C4-2B (cell line): Measurements from ENCODE around the gene THEM4.
"Not testable (repeated sequence)": the region's sequence is repeated elsewhere in the genome, so short reads cannot be mapped to it uniquely, and the experiment has no call there.

ENCODE experiments used
- H3K27ac ChIP-seq: fragments of 450-650 bp; 2 replicates; pipeline ENCODE4 v1.5.1; 2017
- ZFX ChIP-seq: fragments of 450-650 bp; IDR thresholded peaks from 2 replicates; pipeline ENCODE4 v1.6.1; 2017
- TF ChIP-seq, protein P1 (sequence below): fragments of 450-650 bp; conservative IDR thresholded peaks from 2 replicates; pipeline ENCODE4 v1.5.1; 2017; ENCODE audit warnings: mild to moderate bottlenecking

The THEM4 gene

DNA sequence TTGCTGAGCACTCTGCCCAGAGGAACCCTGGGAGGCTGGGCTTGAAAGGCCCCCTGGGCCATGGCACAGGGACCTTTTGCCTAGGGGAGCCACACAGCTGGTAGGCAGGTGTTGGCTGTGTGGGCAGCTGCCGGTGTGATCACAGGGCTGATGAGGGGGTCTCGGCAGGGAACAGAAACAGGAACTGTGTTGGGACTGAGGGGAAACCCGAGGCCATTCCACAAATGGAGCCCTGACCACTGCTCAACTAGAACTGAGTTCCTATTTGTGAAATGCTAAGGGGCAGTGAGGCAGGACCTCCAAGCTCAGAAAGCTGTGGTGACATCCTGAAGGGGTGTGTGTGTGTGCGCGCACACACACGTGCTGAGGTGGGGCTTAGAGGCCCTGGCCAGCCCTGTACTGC lies 49.4 kb downstream of the THEM4 start:
- H3K27ac ChIP-seq, result no peak overlapping the region
- TF ChIP-seq ZFX, result no peak
- TF ChIP-seq, protein P1, sequence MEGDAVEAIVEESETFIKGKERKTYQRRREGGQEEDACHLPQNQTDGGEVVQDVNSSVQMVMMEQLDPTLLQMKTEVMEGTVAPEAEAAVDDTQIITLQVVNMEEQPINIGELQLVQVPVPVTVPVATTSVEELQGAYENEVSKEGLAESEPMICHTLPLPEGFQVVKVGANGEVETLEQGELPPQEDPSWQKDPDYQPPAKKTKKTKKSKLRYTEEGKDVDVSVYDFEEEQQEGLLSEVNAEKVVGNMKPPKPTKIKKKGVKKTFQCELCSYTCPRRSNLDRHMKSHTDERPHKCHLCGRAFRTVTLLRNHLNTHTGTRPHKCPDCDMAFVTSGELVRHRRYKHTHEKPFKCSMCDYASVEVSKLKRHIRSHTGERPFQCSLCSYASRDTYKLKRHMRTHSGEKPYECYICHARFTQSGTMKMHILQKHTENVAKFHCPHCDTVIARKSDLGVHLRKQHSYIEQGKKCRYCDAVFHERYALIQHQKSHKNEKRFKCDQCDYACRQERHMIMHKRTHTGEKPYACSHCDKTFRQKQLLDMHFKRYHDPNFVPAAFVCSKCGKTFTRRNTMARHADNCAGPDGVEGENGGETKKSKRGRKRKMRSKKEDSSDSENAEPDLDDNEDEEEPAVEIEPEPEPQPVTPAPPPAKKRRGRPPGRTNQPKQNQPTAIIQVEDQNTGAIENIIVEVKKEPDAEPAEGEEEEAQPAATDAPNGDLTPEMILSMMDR, result no peak

GRCh38 chr1:151858886-151859665 lies 50.2 kb downstream of the THEM4 start:
- H3K27ac ChIP-seq, result no peak overlapping the region

DNA sequence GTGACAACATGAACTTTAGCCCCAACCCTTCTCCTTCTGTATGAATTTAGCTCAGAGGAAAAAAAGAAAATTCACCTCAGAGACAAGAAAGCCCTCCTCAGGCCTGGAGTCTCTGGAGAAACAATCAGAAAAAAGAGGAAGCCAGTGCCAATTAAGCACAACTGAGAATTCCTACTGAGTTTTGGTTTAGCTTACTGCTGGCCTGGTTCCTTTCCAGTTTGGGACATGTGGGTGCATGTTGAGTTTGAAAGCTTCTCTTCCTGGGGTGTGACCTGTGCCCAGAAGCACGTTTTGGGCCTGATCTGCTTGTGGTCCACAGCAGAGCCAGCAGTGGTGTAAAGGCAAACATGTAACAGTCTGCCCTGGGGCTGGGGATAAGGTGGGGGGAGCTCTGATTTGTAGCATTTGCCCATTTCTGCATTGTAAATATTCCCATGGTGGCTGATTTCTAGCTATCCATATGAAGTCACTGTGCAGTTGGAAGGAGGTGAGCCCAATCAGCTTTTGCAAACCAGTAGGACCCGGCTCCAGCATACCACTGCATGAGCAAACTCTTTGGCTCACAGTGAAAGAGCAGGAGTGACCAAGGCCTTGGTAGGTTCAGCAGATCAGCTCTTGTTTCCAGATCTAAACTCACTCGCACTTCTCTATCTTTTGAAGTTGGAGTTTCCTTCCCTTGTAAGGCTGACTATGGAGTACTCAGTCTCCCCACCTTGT lies 51.1 kb downstream of the THEM4 start:
- no peak overlapping the region for H3K27ac ChIP-seq
- TF ChIP-seq, protein P1, result no peak
- TF ChIP-seq ZFX, result no peak

More at GRCh38 chr1:151858886-151859665, 50.2 kb downstream of the THEM4 start:
- no peak for TF ChIP-seq ZFX
- TF ChIP-seq, protein P1, result no peak

- H3K27ac ChIP-seq, result no peak overlapping the region
- TF ChIP-seq, protein P1, result no peak
- no peak for TF ChIP-seq ZFX
Measured at GRCh38 chr1:151855933-151856332, 53.4 kb downstream of the THEM4 start.

GRCh38 chr1:151855516-151855915 lies 53.8 kb downstream of the THEM4 start:
- H3K27ac ChIP-seq, result not testable (repeated sequence)

DNA sequence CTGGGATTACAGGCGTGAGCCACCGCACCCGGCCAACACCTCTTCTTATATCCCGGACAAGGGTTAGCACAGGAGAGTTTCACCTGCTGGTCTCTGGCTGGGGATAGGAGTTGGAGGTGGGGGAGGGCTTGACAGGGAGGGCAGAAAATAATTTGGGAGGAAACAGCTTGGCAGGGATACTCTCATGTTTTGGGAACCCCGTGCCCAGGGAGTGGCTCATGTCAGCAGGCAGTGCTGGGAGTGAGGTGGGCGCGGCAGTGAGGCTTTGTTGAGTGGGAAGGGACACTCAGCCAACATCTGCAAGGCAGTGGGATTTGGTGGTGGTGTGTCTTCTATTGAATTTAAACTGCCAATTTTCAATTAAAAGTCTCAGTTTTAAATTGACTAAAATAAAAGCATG lies 54.7 kb downstream of the THEM4 start:
- no peak overlapping the region for H3K27ac ChIP-seq
- TF ChIP-seq ZFX, result no peak
- TF ChIP-seq, protein P1, result no peak

DNA sequence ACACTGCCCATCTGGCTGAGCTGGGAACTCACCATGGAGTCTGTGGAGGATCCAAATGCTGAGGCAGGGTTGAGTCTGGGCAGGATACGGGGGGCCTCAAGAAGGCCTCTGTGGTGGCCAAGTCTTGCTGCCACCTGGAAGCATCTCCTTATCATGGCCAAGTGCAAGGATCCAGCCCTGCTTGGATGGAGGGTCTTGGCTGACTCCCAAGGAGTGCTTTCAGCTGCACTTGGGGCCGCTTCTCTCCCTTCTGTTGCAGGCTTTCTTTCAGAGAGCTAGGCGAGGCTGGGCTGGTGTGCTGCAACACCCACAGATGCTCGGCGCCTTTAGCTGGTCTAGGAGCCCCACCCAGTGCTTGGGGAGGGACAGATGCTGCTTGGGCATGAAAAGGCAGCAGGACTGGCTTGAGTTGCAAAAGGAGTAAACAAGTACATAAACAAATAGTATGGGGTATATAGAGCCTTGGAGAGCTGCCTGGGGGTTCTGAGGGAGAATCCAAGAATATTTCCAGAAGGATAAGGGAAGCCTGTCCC lies 55.8 kb downstream of the THEM4 start, which contains the start of gene THEM5:
THEM5 (minus strand) TSS at position 302 of the 533 bp plus-strand sequence; CDS start at position 155, 147 bp downstream.
- no peak for TF ChIP-seq ZFX
- TF ChIP-seq, protein P1, result no peak
- no peak within 1 kb of the TSS for H3K27ac ChIP-seq
